ENCODE data around the gene ELOVL2. TPM values are rescaled to one million over a fixed set of nuclear protein-coding genes. Genes with fewer than 3 reads are reported as not detected.

ELOVL2 gene
- total and polyA plus RNA-seq, 10 of the 15 experiments (the other 5 are each of a cell fraction or from before 2014, with no cell fraction given) = 0.01 to 0.03 TPM; not detected in 8

DNA sequence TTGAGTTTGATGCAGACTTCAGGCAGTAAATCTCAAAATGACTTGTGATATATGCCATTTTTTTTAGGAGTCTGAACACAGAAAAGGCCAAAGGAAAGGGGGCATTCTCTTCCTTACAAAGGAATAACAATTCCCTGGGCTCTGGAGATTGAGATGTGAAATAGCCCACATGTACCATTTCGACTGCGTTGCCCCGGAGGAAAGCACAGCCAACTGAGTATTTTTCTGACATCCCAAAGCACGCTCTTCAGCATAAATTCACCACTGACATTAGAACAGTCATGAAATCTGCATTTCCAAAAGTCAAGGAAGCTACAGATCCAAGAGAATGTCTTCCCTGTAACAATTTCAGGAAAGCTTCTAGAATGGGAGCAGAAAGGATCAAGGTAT, 7.8 kb downstream of the ELOVL2 start (continued):
- TF ChIP-seq BHLHE40 (IDR thresholded peaks at IDR 0.05; ENCODE audit: borderline replicate concordance in 1 of 2, low read depth in 2 of 2, low read length in 1 of 2) (no peak), CEBPB (IDR thresholded peaks at IDR 0.05; ENCODE audit: borderline replicate concordance in 1 of 2, low read depth in 2 of 2, low read length in 2 of 2) (no peak), SUPT20H (IDR thresholded peaks at IDR 0.05; ENCODE audit: borderline replicate concordance, control insufficient read depth, low read depth, low read length) (no peak), RUNX3 (IDR thresholded peaks at IDR 0.05; ENCODE audit: low read length) (no peak)

GRCh38 chr6:11035616-11036350, 8.3 kb downstream of the ELOVL2 start:
- Histone ChIP-seq H3K4me2 (ENCODE audit: control insufficient read depth, insufficient read depth) (no peak overlapping the region), H2AFZ (ENCODE audit: control insufficient read depth, low read depth, low read length) (no peak overlapping the region), H3K79me2 (ENCODE audit: control insufficient read depth, insufficient read depth, low read length) (no peaks in the 10 kb centered on the region), H4K20me1 (ENCODE audit: control insufficient read depth, insufficient read depth) (no peaks in the 10 kb centered on the region), H3K9me3 (replicated peaks; ENCODE audit: control insufficient read depth, insufficient read depth, low read length) (no peaks in the 10 kb centered on the region), H3K27ac (ENCODE audit: control insufficient read depth, insufficient read depth) (no peak overlapping the region), H3K36me3 (ENCODE audit: control insufficient read depth in 2 of 2, insufficient read depth in 2 of 2, low read length in 1 of 2) (no peaks in the 10 kb centered on the region), H3K4me1 (ENCODE audit: control insufficient read depth, insufficient read depth, low read length) (no peaks in the 10 kb centered on the region), H3K9ac (ENCODE audit: control insufficient read depth, insufficient read depth, low read length) (no peak overlapping the region), H3K4me3 (no peak overlapping the region), H3K27me3 (replicated peaks in 1 of 2; ENCODE audit: control insufficient read depth in 2 of 2, insufficient read depth in 2 of 2, low read length in 1 of 2) (peaks cover 2 to 4% of the 10 kb centered on the region in 2 experiments; a peak in 2 of 4 replicates)
- CTCF ChIA-PET = no interaction called here
- SMC1A ChIA-PET (ENCODE audit: uncharacterized antibody, unreplicated experiment) = no interaction called here
- TF ChIP-seq CBX5 (IDR thresholded peaks at IDR 0.05; ENCODE audit: low read depth) (no peak), CBX3 (IDR thresholded peaks at IDR 0.05; ENCODE audit: borderline replicate concordance, low read depth) (no peak), CHD2 (IDR thresholded peaks at IDR 0.05; ENCODE audit: borderline replicate concordance, low read depth, low read length) (no peak), KDM1A (IDR thresholded peaks at IDR 0.05; ENCODE audit: borderline replicate concordance) (no peak), CREM (IDR thresholded peaks at IDR 0.05; ENCODE audit: low read depth) (no peak), NR2C1 (IDR thresholded peaks at IDR 0.05) (no peak), RAD51 (IDR thresholded peaks at IDR 0.05) (no peak), MEF2A (IDR thresholded peaks at IDR 0.05; ENCODE audit: insufficient read depth, low read depth, low read length) (no peak), RBBP5 (conservative IDR thresholded peaks at IDR 0.05) (no peak)
- TF ChIP-seq, protein P1, sequence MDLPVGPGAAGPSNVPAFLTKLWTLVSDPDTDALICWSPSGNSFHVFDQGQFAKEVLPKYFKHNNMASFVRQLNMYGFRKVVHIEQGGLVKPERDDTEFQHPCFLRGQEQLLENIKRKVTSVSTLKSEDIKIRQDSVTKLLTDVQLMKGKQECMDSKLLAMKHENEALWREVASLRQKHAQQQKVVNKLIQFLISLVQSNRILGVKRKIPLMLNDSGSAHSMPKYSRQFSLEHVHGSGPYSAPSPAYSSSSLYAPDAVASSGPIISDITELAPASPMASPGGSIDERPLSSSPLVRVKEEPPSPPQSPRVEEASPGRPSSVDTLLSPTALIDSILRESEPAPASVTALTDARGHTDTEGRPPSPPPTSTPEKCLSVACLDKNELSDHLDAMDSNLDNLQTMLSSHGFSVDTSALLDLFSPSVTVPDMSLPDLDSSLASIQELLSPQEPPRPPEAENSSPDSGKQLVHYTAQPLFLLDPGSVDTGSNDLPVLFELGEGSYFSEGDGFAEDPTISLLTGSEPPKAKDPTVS (IDR thresholded peaks at IDR 0.05; ENCODE audit: low read depth, low read length) = no peak
- no TSS peak for BruUV-seq (replicated peaks)
- RAD21 ChIA-PET (ENCODE audit: unreplicated experiment) = no interaction called here
- POLR2A ChIA-PET = no interaction called here
- DNase-seq (ENCODE audit: low read depth, low spot score) (no peak), FAIRE-seq (no peak), ATAC-seq (no peak)
- in situ Hi-C loops (cut with MboI) (no loop called here), intact Hi-C loops (cut with micrococcal nuclease; ENCODE audit: unreplicated experiment) (loop anchor here (5.0 kb wide), 1 partner anchor 43 kb away; no protein-coding TSS in a partner anchor)
- 31% methylated on average over 7 of the region's 7 CpGs for WGBS (ENCODE audit: insufficient coverage, insufficient replicate concordance, low lambda C conversion rate, missing lambda C conversion rate)

All from GM12878 (cell line).